Duodenal mucosa (tissue), 2 donors: ENCODE results near the gene RHCE.

ENCODE experiments used
- H3K27ac ChIP-seq: one replicate; pipeline ENCODE4 v1.7.0; 2013; ENCODE audit warnings: low read depth, low read length
- H3K27me3 ChIP-seq, 2 donors: one replicate each; pipeline ENCODE4 v1.7.0; 2013; ENCODE audit warnings: low read length in 2 of 2, control low read depth in 1 of 2; ENCODE audit not compliant: insufficient read depth in 2 of 2, control insufficient read depth in 1 of 2
- H3K36me3 ChIP-seq, 2 donors: one replicate each; pipeline ENCODE4 v1.7.0; 2013; ENCODE audit warnings: low read length in 2 of 2, control low read depth in 1 of 2; ENCODE audit not compliant: insufficient read depth in 2 of 2, control insufficient read depth in 1 of 2
- H3K4me1 ChIP-seq, 2 donors: one replicate each; pipeline ENCODE4 v1.7.0; 2013; ENCODE audit warnings: low read length in 2 of 2, control low read depth in 1 of 2; ENCODE audit not compliant: insufficient read depth in 2 of 2, control insufficient read depth in 1 of 2
- H3K4me3 ChIP-seq, 2 donors: one replicate each; pipeline ENCODE4 v1.7.0; 2013; ENCODE audit warnings: low read length in 2 of 2, low read depth in 1 of 2
- H3K9ac ChIP-seq, 2 donors: one replicate each; pipeline ENCODE4 v1.7.0; 2013; ENCODE audit warnings: low read length in 2 of 2, low read depth in 1 of 2
- H3K9me3 ChIP-seq, 2 donors: one replicate each; pipeline ENCODE4 v1.7.0; 2013; ENCODE audit warnings: low read length in 2 of 2, control low read depth in 1 of 2; ENCODE audit not compliant: control insufficient read depth in 1 of 2

RHCE gene

DNA sequence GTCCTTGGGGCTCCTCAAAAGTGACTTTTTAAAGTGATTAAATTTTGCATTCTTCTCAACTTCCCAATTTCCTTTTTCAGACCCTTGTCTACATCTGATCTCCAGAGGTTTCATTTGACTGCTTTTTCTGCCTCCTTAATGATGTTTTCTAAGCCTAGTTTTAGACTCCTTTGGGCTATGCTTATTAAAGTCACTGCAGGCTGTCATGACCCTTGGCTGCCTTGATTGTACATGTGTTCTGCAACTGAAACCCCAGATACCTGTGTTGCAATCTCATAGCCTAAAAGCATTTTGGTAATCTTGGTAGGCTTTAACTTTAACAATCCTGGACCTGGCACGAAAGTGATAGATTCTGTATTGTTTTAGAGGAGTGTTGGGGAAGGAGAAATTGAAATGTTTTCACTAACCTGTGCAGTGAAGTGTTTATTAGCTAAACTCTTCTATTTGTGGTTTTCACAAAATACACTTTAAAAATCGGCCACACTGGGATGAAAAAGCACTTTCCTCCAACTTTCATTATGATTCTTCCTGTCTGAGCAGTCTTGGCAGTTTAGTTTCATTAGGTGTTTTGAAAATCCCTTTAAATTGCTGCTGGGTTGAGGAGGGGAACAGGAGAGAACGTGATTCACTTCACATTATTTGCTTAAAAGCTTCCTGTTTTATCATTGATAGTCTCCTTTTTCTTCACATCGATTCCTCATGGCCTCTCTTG is 14.9 kb upstream of the RHCE start:
- no peaks in the 10 kb centered on the region for H3K36me3 ChIP-seq
- peak overlapping the region in 1 of 2 donors; percentile 25 for H3K4me3 ChIP-seq
- no peaks in the 10 kb centered on the region for H3K27me3 ChIP-seq
- H3K9ac ChIP-seq = peak overlapping the region in 1 of 2 donors; percentile 4
- no peaks in the 10 kb centered on the region for H3K9me3 ChIP-seq
- no peak overlapping the region for H3K27ac ChIP-seq
- peaks cover 44 to 48% of the 10 kb centered on the region in 2 donors for H3K4me1 ChIP-seq

DNA sequence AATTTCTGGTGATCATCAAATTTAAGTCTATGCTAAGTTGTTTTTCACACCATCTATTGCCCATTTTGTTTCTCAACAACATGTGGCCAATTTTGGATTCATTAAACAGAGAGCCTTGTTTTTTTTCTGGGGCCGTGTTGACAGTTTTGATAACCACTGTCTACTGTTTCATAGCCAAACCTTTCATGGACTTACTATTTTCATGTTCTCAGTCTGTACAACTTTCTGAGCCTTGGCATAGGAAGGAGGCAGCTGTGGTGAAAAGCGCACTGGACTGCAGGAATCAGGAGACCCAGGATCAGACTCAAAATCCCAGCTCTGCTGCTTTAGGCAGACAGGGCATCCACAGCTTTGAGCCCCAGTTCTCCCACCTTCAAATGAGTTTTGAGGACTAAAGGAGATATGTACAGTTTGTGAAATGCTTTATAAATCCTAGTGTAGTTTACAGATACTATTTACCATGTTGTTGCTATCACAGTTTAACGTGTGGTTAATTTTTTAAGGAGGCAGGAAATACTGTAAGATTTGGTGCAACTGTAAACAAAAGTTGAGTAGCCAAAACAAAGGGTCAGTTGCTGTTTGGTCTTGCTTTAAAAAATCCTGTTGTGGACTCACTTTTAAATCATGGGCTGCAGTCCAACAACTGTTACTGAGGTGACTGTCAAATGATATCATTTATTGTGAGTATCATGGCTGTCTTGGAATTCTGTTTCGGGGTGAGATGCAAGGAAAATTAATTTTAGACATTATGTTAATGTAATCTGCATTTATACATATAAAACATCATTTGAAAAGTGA is 13.0 kb upstream of the RHCE start:
- no peak overlapping the region for H3K9ac ChIP-seq
- H3K27me3 ChIP-seq = no peaks in the 10 kb centered on the region
- H3K9me3 ChIP-seq = no peaks in the 10 kb centered on the region
- H3K27ac ChIP-seq = no peak overlapping the region
- peak overlapping the region; percentile 19 to 42 for H3K4me3 ChIP-seq
- H3K4me1 ChIP-seq = peaks cover 48 to 53% of the 10 kb centered on the region in 2 donors
- no peaks in the 10 kb centered on the region for H3K36me3 ChIP-seq

GRCh38 chr1:25432749-25433388 is 12.2 kb upstream of the RHCE start:
- H3K36me3 ChIP-seq = no peaks in the 10 kb centered on the region
- H3K9ac ChIP-seq = no peak overlapping the region
- no peaks in the 10 kb centered on the region for H3K27me3 ChIP-seq
- no peak overlapping the region for H3K27ac ChIP-seq
- H3K4me3 ChIP-seq = peak overlapping the region in 1 of 2 donors; percentile 42
- H3K4me1 ChIP-seq = peaks cover 48 to 53% of the 10 kb centered on the region in 2 donors
- no peaks in the 10 kb centered on the region for H3K9me3 ChIP-seq

DNA sequence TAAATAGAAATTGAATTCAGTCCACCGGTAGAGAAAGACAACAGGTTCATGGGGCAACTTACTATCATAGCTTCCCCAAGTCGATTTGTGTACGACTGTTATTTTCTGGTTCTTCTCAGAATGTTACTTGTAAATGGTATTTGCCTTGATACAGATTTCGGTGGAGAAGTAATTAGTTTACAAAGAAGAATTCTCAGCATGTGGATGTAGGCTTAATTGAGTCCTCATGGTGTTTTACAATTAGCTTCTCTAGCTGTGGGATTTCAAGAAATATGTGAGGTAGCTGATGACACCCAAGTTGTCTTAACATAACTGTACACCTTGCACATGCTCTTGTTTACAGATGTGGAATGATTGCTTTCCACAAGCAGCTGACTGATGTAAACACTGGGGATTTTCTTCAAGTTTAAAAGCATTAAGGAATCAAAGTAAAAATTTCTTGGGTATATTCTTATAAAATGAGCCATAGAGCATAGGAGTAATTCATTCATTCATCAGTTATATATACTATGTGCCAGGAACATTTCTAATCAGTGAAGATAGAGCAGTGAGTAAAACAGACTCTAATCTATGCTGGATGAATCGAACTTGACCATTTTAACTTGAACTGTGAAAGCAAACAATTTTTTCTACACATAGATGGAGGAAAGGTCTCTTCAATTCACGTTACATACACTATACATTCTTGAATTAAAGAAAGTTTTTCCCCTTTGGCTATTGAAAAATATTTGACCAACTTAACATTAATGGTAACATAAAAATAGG is 11.5 kb upstream of the RHCE start:
- H3K36me3 ChIP-seq = no peaks in the 10 kb centered on the region
- peak overlapping the region; percentile 70 to 86 for H3K4me3 ChIP-seq
- H3K9ac ChIP-seq = peak overlapping the region; percentile 27 to 71
- peaks cover 48 to 53% of the 10 kb centered on the region in 2 donors for H3K4me1 ChIP-seq
- H3K27ac ChIP-seq = no peak overlapping the region
- no peaks in the 10 kb centered on the region for H3K27me3 ChIP-seq
- no peaks in the 10 kb centered on the region for H3K9me3 ChIP-seq

DNA sequence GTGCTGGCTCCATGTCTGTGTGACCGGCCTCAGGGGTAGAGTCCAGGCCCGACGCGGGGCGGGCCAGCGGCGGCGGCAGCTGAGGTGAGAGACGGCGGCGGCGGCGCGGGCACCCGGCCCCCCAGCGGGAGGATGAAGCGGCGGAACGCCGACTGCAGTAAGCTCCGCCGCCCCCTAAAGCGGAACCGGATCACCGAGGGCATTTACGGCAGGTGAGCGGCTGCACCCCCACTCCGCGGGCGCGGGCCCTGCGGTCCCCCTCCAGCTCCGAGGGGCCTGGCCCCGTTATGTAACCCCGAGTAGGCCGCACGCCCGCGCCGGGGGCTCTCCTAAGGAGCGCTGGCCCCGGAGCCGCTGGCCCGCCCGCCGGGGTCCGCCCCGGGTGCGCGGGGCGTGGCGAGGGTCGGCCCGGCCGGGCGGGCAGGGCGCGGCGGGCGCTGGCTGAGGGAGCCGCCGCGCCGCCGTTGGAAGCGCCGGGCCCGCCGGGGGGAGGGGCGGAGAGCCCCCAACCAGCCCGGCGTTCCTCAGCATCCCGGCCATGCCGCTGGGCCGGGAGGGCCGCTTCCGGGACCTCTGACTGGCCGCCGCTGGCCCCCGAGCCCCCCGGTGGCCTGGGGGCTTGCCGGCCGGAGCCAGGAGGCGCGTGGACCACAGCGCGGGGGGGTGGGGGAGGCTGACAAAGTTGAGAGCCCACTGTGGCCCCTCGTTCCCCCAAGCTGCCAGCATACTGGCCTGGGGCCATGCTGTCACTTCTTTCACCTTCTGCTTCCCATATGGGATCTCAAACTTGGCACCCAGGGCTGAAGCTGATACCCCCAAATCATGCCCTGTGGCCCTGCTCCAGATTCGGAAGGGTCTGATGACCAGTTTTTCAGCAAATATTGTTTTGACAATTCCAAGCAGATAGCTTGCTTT is 10.6 kb upstream of the RHCE start:
- Histone ChIP-seq H3K27me3 (no peaks in the 10 kb centered on the region), H3K27ac (peak overlapping the region; percentile 71), H3K9ac (peak overlapping the region; percentile 58 to 93), H3K4me1 (peaks cover 46 to 47% of the 10 kb centered on the region in 2 donors), H3K4me3 (peak overlapping the region; percentile 72 to 90), H3K9me3 (no peaks in the 10 kb centered on the region), H3K36me3 (no peaks in the 10 kb centered on the region)

DNA sequence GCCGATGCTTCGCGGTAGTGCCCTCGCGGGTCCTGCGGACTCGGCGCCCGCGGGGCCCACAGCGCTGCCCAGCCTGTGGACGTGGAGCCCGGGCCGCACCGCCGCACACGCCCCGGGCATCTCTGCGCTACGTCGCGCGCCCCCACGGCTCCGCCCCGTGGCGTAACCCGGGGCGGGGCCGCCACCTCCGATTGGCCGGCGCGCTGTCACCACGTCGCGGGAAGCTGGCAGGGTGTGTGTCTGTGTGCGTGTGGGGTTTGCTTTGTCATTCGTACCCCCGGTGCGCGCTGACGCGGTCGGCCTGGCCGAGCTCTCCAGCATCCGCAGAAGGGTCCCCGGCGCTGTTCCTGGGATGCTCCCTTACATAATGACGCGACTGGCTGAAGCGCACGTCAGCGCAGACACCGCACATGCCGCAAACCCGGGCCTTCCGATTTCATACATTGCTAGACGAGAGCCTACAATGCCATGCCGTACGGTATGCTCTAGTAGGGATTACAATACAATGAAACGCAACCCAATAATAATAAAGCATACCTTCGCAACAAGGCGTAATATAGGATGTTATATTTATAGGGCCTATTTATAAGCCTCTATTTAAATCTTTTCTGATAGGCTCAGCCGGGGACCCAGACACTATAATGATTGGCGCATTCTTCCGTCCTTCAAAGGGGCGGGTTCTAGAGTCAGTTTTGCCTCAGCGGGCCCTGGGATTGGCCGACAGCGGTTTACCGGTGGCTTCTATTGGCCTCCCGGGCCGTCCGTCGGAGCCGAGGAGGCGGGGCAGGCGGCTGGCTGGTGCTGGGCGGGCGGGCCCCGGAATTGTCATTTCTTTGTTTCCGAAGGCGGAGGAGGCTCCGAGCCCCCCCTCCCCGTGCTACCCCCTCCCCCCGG is 9.7 kb upstream of the RHCE start, which contains the start of gene MACO1:
Gene MACO1 (plus strand): TSS at position 825 of the 894 bp plus-strand sequence. CDS start 202 bp downstream, outside the sequence.
- Histone ChIP-seq H3K36me3 (no peaks in the 10 kb centered on the region), H3K4me1 (peaks cover 40 to 45% of the 10 kb centered on the region in 2 donors), H3K27me3 (no peaks in the 10 kb centered on the region), H3K9ac (peak within 1 kb of the TSS; percentile 89 to 93), H3K4me3 (peak within 1 kb of the TSS; percentile 90 to 98), H3K27ac (peak within 1 kb of the TSS; percentile 94), H3K9me3 (no peaks in the 10 kb centered on the region)

DNA sequence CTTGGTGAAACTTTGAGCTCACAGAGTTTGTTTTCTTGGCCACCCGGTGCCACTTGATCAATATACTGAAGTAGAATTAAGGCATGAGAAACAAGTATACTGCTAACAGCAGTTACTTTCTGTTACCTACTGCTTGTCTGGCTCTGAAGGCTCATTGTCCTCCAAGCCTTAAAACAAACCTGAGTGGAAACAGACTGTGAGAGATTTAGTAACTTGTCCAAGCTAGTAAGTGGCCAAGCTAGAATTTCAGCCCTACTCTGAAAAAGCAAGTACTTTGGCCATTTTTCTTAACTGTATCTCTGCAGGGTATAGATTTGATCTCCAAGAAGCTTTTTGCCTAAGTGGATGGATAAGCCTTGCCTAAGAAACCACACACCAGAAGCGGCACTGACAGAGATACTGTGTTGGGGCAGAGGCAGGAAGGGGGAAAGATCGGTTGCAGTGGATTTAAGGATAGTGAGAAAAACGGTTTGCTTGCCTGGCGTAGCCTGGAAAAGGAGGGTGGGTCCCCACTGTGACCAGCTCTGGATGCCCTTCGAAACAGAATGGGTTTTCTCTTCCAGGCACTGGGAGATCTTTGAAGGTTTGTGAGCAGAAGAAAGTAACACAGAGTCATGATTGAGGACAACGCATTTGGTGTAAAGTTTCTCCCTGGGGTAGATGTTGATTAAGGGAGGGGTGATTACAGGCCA is 8.0 kb upstream of the RHCE start:
- Histone ChIP-seq H3K9ac (no peak overlapping the region), H3K27ac (no peak overlapping the region), H3K36me3 (no peaks in the 10 kb centered on the region), H3K4me1 (peaks cover 24 to 30% of the 10 kb centered on the region in 2 donors), H3K4me3 (no peak overlapping the region), H3K9me3 (no peaks in the 10 kb centered on the region), H3K27me3 (no peaks in the 10 kb centered on the region)

DNA sequence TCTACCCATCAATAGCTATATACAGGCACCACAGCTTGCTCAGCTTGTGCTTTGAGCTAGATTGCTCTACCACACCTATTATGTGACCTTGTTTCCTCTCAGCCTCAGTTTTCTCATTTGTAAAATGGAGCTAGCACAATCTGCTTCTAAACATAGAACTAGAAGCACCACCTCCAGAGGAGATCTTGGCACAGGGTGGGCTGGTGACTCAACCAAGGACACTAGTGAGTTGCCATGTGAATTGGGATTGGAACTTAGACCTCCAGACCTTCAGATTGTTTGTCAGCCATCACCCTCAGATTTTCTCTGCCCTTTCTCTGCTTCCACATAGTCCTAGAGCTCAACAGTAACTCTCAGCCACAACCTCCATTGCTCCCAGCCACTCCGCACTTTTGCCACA is 7.1 kb upstream of the RHCE start:
- Histone ChIP-seq H3K27me3 (no peaks in the 10 kb centered on the region), H3K27ac (no peak overlapping the region), H3K36me3 (no peaks in the 10 kb centered on the region), H3K4me1 (peaks cover 15 to 20% of the 10 kb centered on the region in 2 donors), H3K9ac (no peak overlapping the region), H3K4me3 (no peak overlapping the region), H3K9me3 (no peaks in the 10 kb centered on the region)
